ENCODE data around the gene DNAH17.

The DNAH17 gene

GRCh38 chr17:78572239-78573205 is 4.7 kb downstream of the DNAH17 start:
- DNase-seq (ENCODE audit: low spot score), result no peak

GRCh38 chr17:78571329-78571728 is 5.9 kb downstream of the DNAH17 start:
- no peak for DNase-seq (ENCODE audit: low spot score)

- no peak for DNase-seq (ENCODE audit: low spot score)
Observed at GRCh38 chr17:78568494-78569115, 8.6 kb downstream of the DNAH17 start.

DNA sequence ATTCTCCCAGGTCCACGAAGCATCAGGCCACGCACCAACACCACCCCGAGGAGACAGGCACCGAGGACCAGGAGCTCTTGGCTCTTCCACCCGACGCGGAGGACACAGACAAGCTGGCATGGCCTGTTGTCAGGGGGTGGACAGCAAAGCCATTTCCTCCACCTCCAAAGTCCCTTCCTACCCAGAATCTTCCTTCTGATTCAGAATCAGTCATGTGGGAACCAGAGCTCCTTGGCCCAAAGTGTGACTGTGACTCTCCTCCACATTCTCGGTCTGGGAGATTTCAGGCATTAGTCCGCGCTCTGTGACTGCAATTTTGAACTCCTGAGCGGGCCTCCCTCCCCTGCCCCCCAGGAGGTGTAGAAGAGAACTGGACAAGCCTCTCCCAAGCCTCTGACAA is 9.2 kb downstream of the DNAH17 start:
- DNase-seq (ENCODE audit: low spot score), result no peak

GRCh38 chr17:78566947-78567346 is 10.2 kb downstream of the DNAH17 start:
- DNase-seq (ENCODE audit: low spot score), result no peak

DNA sequence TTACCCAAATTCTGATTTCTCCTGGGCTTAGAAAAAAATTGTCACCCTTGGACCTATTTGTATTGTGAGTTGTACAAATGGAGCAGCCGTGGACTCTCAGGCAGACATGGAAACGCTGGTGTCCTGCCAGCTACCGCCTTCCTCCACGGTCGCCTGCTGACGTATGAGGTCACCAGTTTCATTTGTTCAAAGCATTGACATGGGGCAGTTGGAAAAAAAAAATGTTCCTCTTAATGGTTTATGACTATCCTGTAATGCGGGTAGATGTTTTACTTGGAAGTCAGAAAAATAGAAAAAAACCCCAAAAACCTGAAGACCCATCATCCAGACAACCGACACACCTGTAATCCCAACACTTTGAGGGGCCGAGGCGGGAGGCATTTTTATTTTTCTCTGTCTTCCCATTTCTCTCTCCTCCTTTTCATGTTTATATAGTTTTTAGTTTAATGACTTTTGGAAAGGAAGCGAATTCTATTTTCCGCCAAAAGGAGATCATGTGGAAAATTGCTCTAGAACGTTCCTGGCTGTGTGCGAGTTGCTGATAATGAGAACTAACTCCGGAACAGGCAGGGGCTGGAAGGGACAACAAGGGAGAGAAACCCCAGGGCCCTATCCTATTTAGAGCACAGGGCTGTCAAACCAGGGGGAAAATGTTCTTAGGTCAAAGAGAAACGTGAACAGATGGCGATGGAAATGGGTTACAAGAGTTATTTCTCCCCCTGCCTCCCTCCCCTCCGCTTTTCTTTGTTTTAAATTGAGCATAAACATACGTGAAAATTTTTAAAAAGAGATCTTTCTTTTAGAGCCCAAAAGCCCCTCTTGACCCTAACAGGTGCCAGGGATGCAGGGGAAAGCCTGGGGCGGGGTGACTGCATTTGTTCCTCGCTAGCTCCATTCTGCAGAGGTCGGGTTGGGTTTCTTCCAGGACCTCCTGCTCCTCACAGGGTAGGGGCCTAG is 13.7 kb downstream of the DNAH17 start:
- DNase-seq (ENCODE audit: low spot score), result no peak

- DNase-seq (ENCODE audit: low spot score), result no peak
Observed at GRCh38 chr17:78562734-78563133, 14.5 kb downstream of the DNAH17 start.

- DNase-seq (ENCODE audit: low spot score), result no peak
Observed at GRCh38 chr17:78561166-78561565, 16.0 kb downstream of the DNAH17 start.

GRCh38 chr17:78560731-78561130 is 16.5 kb downstream of the DNAH17 start:
- no peak for DNase-seq (ENCODE audit: low spot score)

GRCh38 chr17:78559749-78560368 is 17.3 kb downstream of the DNAH17 start:
- no peak for DNase-seq (ENCODE audit: low spot score)

- DNase-seq (ENCODE audit: low spot score), result no peak
Observed at GRCh38 chr17:78558989-78559388, 18.2 kb downstream of the DNAH17 start.

GRCh38 chr17:78558181-78558850 is 18.9 kb downstream of the DNAH17 start:
- peak; percentile 50 for DNase-seq (ENCODE audit: low spot score)

GRCh38 chr17:78557598-78558039 is 19.6 kb downstream of the DNAH17 start:
- DNase-seq (ENCODE audit: low spot score), result peak; percentile 90

- DNase-seq (ENCODE audit: low spot score), result no peak
Observed at GRCh38 chr17:78556812-78557211, 20.4 kb downstream of the DNAH17 start.

DNA sequence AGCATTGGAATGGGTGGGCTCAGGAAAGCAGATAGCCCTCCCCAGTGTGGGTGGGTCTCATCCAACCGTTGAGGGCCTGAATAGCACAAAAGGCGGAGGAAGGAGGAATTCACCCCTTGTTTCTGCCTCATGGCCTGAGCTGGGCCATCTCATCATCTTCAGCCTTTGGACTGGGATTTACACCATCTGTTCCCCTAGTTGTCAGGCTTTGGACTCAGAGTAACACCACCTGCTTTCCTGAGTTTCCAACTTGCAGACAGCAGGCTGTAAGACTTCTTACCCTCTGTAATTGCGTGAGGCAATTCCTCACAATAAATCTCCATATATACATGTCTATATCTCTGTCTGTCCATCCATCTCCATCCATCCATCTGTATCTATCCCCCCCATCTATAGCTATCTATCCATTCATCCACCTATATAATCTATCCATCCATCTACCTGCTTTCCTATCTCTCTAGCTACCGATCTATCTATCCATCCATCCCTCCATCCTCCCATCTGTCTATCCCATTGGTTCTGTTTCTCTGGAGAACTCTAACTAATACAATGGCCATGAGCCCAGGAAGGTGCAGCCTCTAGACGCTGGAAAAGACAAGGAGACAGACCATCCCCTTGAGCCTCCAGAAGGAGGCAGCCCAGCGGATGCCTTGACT is 21.3 kb downstream of the DNAH17 start:
- no peak for DNase-seq (ENCODE audit: low spot score)

DNA sequence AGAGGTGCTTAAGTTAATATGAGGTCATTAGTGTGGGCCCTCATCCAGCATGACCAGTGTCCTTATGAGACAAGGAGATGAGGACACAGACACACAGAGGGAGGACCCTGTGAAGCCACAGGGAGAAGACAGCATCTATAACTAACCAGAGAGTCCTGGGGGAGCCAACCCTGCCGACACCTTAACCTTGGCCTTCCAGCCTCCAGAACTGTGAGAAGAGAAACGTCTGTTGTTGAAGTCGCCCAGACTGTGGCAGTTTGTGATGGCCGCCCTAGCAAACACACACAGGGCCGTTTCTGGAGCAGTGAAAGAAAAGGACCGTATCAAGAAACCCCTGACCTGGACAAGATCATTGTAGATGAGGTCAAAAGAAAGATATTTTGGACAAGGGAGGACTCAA is 26.7 kb downstream of the DNAH17 start:
- no peak for DNase-seq (ENCODE audit: low spot score)

DNA sequence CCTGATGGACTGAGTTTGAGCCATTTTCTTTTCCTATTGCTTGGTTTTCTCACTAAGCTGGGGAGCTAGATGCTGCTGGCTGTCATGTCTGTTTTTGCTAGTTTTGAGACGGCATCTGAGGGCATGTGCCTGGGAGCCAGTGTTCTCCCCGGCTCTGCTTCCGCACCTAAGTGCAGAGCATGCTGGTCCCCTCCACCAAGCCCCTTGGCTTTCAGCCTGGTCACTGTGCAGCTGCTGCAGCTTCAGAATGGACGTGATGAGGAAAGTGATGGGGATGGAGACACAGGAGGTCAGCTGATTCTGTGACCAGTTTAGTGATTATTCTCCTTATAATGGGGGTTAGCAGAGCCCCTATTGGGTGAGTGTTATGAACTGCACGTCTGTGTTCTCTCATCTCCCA is 28.5 kb downstream of the DNAH17 start:
- DNase-seq (ENCODE audit: low spot score), result no peak

- DNase-seq (ENCODE audit: low spot score), result no peak
Observed at GRCh38 chr17:78547035-78547434, 30.2 kb downstream of the DNAH17 start.

DNA sequence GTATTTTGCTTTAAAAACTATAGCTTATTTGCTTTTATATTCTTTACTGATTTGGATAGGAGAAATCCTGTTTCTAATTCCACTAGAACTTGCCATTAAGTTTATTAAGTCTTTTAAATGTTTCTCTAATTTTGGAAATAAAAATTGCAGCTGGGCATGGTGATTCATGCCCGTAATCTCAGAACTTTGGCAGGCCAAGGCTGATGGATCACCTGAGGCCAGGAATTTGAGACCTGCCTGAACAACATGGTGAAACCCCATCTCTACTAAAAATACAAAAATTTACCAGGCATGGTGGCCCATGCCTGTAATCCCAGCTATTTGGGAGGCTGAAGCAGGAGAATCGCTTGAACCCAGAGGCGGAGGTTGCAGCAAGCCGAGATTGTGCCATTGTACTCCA is 30.7 kb downstream of the DNAH17 start:
- no peak for DNase-seq (ENCODE audit: low spot score)

- no peak for DNase-seq (ENCODE audit: low spot score)
Observed at GRCh38 chr17:78544881-78545755, 32.1 kb downstream of the DNAH17 start.

Measured in COLO829 (cell line).